ENCODE data around the gene ANXA5.

Gene ANXA5

GRCh38 chr4:121712001-121712651 is 15.3 kb upstream of the ANXA5 start:
- DNase-seq (ENCODE audit: low spot score) = no peak

- peak; percentile 96 for DNase-seq (ENCODE audit: low spot score)
Measured at GRCh38 chr4:121711263-121712000, 14.7 kb upstream of the ANXA5 start.

- no peak for DNase-seq (ENCODE audit: low spot score)
Measured at GRCh38 chr4:121709766-121710405, 13.1 kb upstream of the ANXA5 start.

- DNase-seq (ENCODE audit: low spot score) = no peak
Measured at GRCh38 chr4:121707344-121707743, 10.6 kb upstream of the ANXA5 start.

- peak; percentile 75 for DNase-seq (ENCODE audit: low spot score)
Measured at GRCh38 chr4:121706595-121707021, 9.8 kb upstream of the ANXA5 start.

GRCh38 chr4:121705521-121705920 is 8.7 kb upstream of the ANXA5 start:
- DNase-seq (ENCODE audit: low spot score) = no peak

- no peak for DNase-seq (ENCODE audit: low spot score)
Measured at GRCh38 chr4:121702136-121702535, 5.4 kb upstream of the ANXA5 start.

GRCh38 chr4:121701263-121701662 is 4.5 kb upstream of the ANXA5 start:
- DNase-seq (ENCODE audit: low spot score) = no peak

GRCh38 chr4:121698236-121698671 is 1.5 kb upstream of the ANXA5 start:
- DNase-seq (ENCODE audit: low spot score) = no peak

GRCh38 chr4:121697564-121697963 is 784 bp upstream of the ANXA5 start:
- DNase-seq (ENCODE audit: low spot score) = no peak

GRCh38 chr4:121696170-121696580 is 605 bp downstream of the ANXA5 start:
- peak; percentile 63 for DNase-seq (ENCODE audit: low spot score)

- no peak for DNase-seq (ENCODE audit: low spot score)
Measured at GRCh38 chr4:121693886-121694285, 2.9 kb downstream of the ANXA5 start.

- no peak for DNase-seq (ENCODE audit: low spot score)
Measured at GRCh38 chr4:121693450-121693849, 3.3 kb downstream of the ANXA5 start.

GRCh38 chr4:121692261-121692660 is 4.5 kb downstream of the ANXA5 start:
- no peak for DNase-seq (ENCODE audit: low spot score)

GRCh38 chr4:121690001-121690400 is 6.8 kb downstream of the ANXA5 start:
- DNase-seq (ENCODE audit: low spot score) = no peak

- DNase-seq (ENCODE audit: low spot score) = no peak
Measured at GRCh38 chr4:121688701-121689100, 8.1 kb downstream of the ANXA5 start.

GRCh38 chr4:121688261-121688660 is 8.5 kb downstream of the ANXA5 start:
- no peak for DNase-seq (ENCODE audit: low spot score)

- DNase-seq (ENCODE audit: low spot score) = no peak
Measured at GRCh38 chr4:121686255-121686654, 10.5 kb downstream of the ANXA5 start.

GRCh38 chr4:121685257-121685656 is 11.5 kb downstream of the ANXA5 start:
- DNase-seq (ENCODE audit: low spot score) = no peak

GRCh38 chr4:121684561-121684960 is 12.2 kb downstream of the ANXA5 start:
- DNase-seq (ENCODE audit: low spot score) = no peak

GRCh38 chr4:121684016-121684415 is 12.8 kb downstream of the ANXA5 start:
- no peak for DNase-seq (ENCODE audit: low spot score)

- no peak for DNase-seq (ENCODE audit: low spot score)
Measured at GRCh38 chr4:121680571-121680970, 16.2 kb downstream of the ANXA5 start.

- no peak for DNase-seq (ENCODE audit: low spot score)
Measured at GRCh38 chr4:121679951-121680350, 16.8 kb downstream of the ANXA5 start.
